ENCODE data around the gene LRMDA.

- no peak for TF ChIP-seq CTCF (IDR thresholded peaks at IDR 0.05)
- TF ChIP-seq POLR2A (IDR thresholded peaks at IDR 0.05): no peak
- TF ChIP-seq EP300 (IDR thresholded peaks at IDR 0.05): no peak
- TF ChIP-seq POLR2AphosphoS5 (IDR thresholded peaks at IDR 0.05): peak in 1 of 2 donors; percentile 51
These were observed 980.5 kb downstream of the LRMDA start for GRCh38 chr10:76411729-76412435.
